CD14-positive monocyte (primary cell): ENCODE data around the gene AGPAT3. TPM values are rescaled to one million over a fixed set of nuclear protein-coding genes. Genes with fewer than 3 reads are reported as not detected.

Source experiments
- DNase-seq, 3 donors: peaks; one replicate each; pipeline ENCODE4 v3.0.0-alpha.2; 2011 to 2022
- H2AFZ ChIP-seq: 2 replicates; pipeline ENCODE4 v1.6.0; 2012; ENCODE audit warnings: mild to moderate bottlenecking, low read depth, low read length, inconsistent platforms; ENCODE audit not compliant: insufficient read depth, poor library complexity, severe bottlenecking
- H3K27ac ChIP-seq, 2 donors: 1 replicate in 1 of 2; 2 replicates in 1 of 2; pipeline ENCODE4 v1.5.1; 2012 to 2013; ENCODE audit warnings: low read length in 2 of 2, control low read depth in 1 of 2, inconsistent platforms in 1 of 2, low read depth in 1 of 2, mild to moderate bottlenecking in 1 of 2
- H3K27me3 ChIP-seq, 2 donors: one replicate each; pipeline versions ENCODE4 v1.6.0 to v1.6.1; 2011 to 2013; ENCODE audit warnings: low read length in 2 of 2; ENCODE audit not compliant: control insufficient read depth in 2 of 2, insufficient read depth in 2 of 2
- H3K36me3 ChIP-seq, 2 donors: replicated peaks in 1 of 2; 1 replicate in 1 of 2; 2 replicates in 1 of 2; pipeline versions ENCODE4 v1.5.1 to v1.6.1; 2012 to 2013; ENCODE audit warnings: low read length in 2 of 2, control low read depth in 1 of 2, inconsistent platforms in 1 of 2, mild to moderate bottlenecking in 1 of 2; ENCODE audit not compliant: insufficient read depth in 2 of 2, control insufficient read depth in 1 of 2
- H3K4me1 ChIP-seq, 2 donors: 1 replicate in 1 of 2; 2 replicates in 1 of 2; pipeline versions ENCODE4 v1.5.1 to v1.6.1; 2012 to 2013; ENCODE audit warnings: low read length in 2 of 2, control low read depth in 1 of 2, inconsistent platforms in 1 of 2, mild to moderate bottlenecking in 1 of 2, moderate library complexity in 1 of 2; ENCODE audit not compliant: insufficient read depth in 2 of 2, control insufficient read depth in 1 of 2
- H3K4me2 ChIP-seq: replicated peaks from 2 replicates; pipeline ENCODE3; 2012; ENCODE audit warnings: low read length, moderate library complexity, mild to moderate bottlenecking; ENCODE audit not compliant: poor library complexity, severe bottlenecking; ENCODE audit errors: extremely low read depth
- H3K4me3 ChIP-seq, 3 experiments: fragments of 200-600 bp in 1 of 3; sonication (generic) in 1 of 3; replicated peaks in 1 of 3; 1 replicate in 2 of 3; 2 replicates in 1 of 3; pipeline ENCODE4 v1.5.1; 2011 to 2013; ENCODE audit warnings: low read length in 3 of 3, mild to moderate bottlenecking in 3 of 3, control low read depth in 2 of 3, low read depth in 2 of 3, inconsistent platforms in 1 of 3, moderate library complexity in 1 of 3
- H3K79me2 ChIP-seq: 2 replicates; pipeline ENCODE4 v1.6.0; 2012; ENCODE audit warnings: mild to moderate bottlenecking, control low read depth, inconsistent platforms, low read length, moderate library complexity; ENCODE audit not compliant: insufficient read depth
- H3K9ac ChIP-seq: 2 replicates; pipeline ENCODE4 v1.6.0; 2017; ENCODE audit warnings: low read length, mild to moderate bottlenecking; ENCODE audit not compliant: insufficient read depth, poor library complexity, severe bottlenecking
- H3K9me3 ChIP-seq, 2 donors: replicated peaks in 1 of 2; 1 replicate in 1 of 2; 2 replicates in 1 of 2; pipeline versions ENCODE4 v1.5.1 to v1.6.1; 2012 to 2013; ENCODE audit warnings: low read length in 2 of 2, control low read depth in 1 of 2; ENCODE audit not compliant: control insufficient read depth in 1 of 2, insufficient read depth in 1 of 2
- H4K20me1 ChIP-seq: 2 replicates; pipeline ENCODE4 v1.6.0; 2012; ENCODE audit warnings: mild to moderate bottlenecking, low read length, control low read depth, moderate library complexity; ENCODE audit not compliant: insufficient read depth
- H3K27ac Mint-ChIP-seq, 7 donors: one replicate each; pipeline ENCODE4 v1.8.0; 2020; ENCODE audit warnings: mild to moderate bottlenecking in 7 of 7, mixed read lengths in 7 of 7, moderate library complexity in 6 of 7, inconsistent platforms in 2 of 7
- H3K27me3 Mint-ChIP-seq, 3 donors: one replicate each; pipeline ENCODE4 v1.8.0; 2021 to 2022; ENCODE audit warnings: low read depth in 3 of 3, mild to moderate bottlenecking in 3 of 3, mixed read lengths in 3 of 3, moderate library complexity in 3 of 3, inconsistent platforms in 1 of 3
- H3K36me3 Mint-ChIP-seq, 2 donors: one replicate each; pipeline ENCODE4 v1.8.0; 2020; ENCODE audit warnings: mixed read lengths in 2 of 2, inconsistent platforms in 1 of 2, mild to moderate bottlenecking in 1 of 2
- H3K4me1 Mint-ChIP-seq: one replicate; pipeline ENCODE4 v1.8.0; 2020; ENCODE audit warnings: mild to moderate bottlenecking, mixed read lengths
- H3K4me3 Mint-ChIP-seq, 2 donors: one replicate each; pipeline ENCODE4 v1.8.0; 2020; ENCODE audit warnings: mild to moderate bottlenecking in 2 of 2, mixed read lengths in 2 of 2, moderate library complexity in 1 of 2
- H3K9me3 Mint-ChIP-seq, 7 donors: one replicate each; pipeline ENCODE4 v1.8.0; 2020 to 2022; ENCODE audit warnings: mixed read lengths in 7 of 7, mild to moderate bottlenecking in 6 of 7, moderate library complexity in 6 of 7, inconsistent platforms in 2 of 7
- CTCF ChIP-seq: fragments of 200-600 bp; IDR thresholded peaks from one replicate; pipeline ENCODE4 v1.8.0; 2022; ENCODE audit warnings: antibody characterized with exemption, mild to moderate bottlenecking
- WGBS: methylation state at CpG from one replicate; pipeline ENCODE4 v1.1.5; 2013; ENCODE audit warnings: missing lambda C conversion rate; ENCODE audit not compliant: insufficient coverage; 5-methylcytosine and 5-hydroxymethylcytosine counted together
- intact Hi-C, 2 donors: fragments of 100-400 bp; cut with micrococcal nuclease; formaldehyde crosslinking; loops; one replicate each; pipeline versions ENCODE4 v1.15.0 to v1.15.1; 2023
- polyA plus RNA-seq, 3 donors: library from polyadenylated mRNA; depleted of rRNA in 1 of 3; unstranded in 2 of 3; stranded (reverse) in 1 of 3; fragments of 300-500 nt in 2 of 3; fragments of >200 nt in 1 of 3; fragmentation: Illumina TruSeq in 2 of 3; gene quantifications; 1 replicate in 2 of 3; 2 replicates in 1 of 3; pipeline ENCODE4 v1.2.3, GENCODE V29; 2012 to 2021

AGPAT3 gene
- polyA plus RNA-seq, 3 donors: 24.9 to 49.3 (median 26.2) TPM

GRCh38 chr21:43997766-43998742, 133.0 kb downstream of the AGPAT3 start:
- H3K9ac ChIP-seq: no peak overlapping the region
- H2AFZ ChIP-seq: no peak overlapping the region
- peak overlapping the region in 1 of 7 donors; percentile 37 for H3K27ac Mint-ChIP-seq
- no peak overlapping the region for H3K4me3 Mint-ChIP-seq
- no peak for TF ChIP-seq CTCF
- H3K4me2 ChIP-seq: no peak overlapping the region
- H3K27ac ChIP-seq: no peak overlapping the region
- no peak overlapping the region for H3K4me3 ChIP-seq
- H3K4me1 Mint-ChIP-seq: no peaks in the 10 kb centered on the region
- H3K9me3 ChIP-seq: peaks cover 0 to 4% of the 10 kb centered on the region in 2 donors
- H3K36me3 ChIP-seq: no peaks in the 10 kb centered on the region
- peaks cover 0 to 9% (median 3%) of the 10 kb centered on the region in 7 donors for H3K9me3 Mint-ChIP-seq
- no peaks in the 10 kb centered on the region for H4K20me1 ChIP-seq
- no peaks in the 10 kb centered on the region for H3K79me2 ChIP-seq
- WGBS: 82% methylated on average over 2 of the region's 5 CpGs
- H3K27me3 Mint-ChIP-seq: peaks cover 4 to 9% (median 7%) of the 10 kb centered on the region in 3 donors
- no peaks in the 10 kb centered on the region for H3K4me1 ChIP-seq
- no peak for DNase-seq
- intact Hi-C loops: no loop called here
- peaks cover 0 to 2% of the 10 kb centered on the region in 2 donors for H3K27me3 ChIP-seq
- H3K36me3 Mint-ChIP-seq: no peaks in the 10 kb centered on the region

- intact Hi-C loops: no loop called here
- Histone ChIP-seq H3K27me3 (peaks cover 0 to 2% of the 10 kb centered on the region in 2 donors), H3K27ac (no peak overlapping the region), H3K9me3 (peaks cover 0 to 4% of the 10 kb centered on the region in 2 donors), H4K20me1 (no peaks in the 10 kb centered on the region), H3K36me3 (no peaks in the 10 kb centered on the region), H3K9ac (no peak overlapping the region), H3K79me2 (no peaks in the 10 kb centered on the region), H2AFZ (no peak overlapping the region), H3K4me2 (no peak overlapping the region), H3K4me3 (no peak overlapping the region), H3K4me1 (no peaks in the 10 kb centered on the region)
- Mint-ChIP-seq H3K36me3 (no peaks in the 10 kb centered on the region), H3K27me3 (peaks cover 4 to 13% (median 7%) of the 10 kb centered on the region in 3 donors), H3K4me1 (no peaks in the 10 kb centered on the region), H3K9me3 (peaks cover 0 to 9% (median 2%) of the 10 kb centered on the region in 7 donors), H3K27ac (peak overlapping the region in 1 of 7 donors; percentile 77), H3K4me3 (no peak overlapping the region)
- WGBS: 84% methylated on average over 6 of the region's 7 CpGs
- no peak for DNase-seq
- no peak for TF ChIP-seq CTCF
Measured at GRCh38 chr21:44000360-44000759, 135.3 kb downstream of the AGPAT3 start.
